Measurements from ENCODE around the gene UCP1. TPM values are rescaled to one million over a fixed set of nuclear protein-coding genes. Genes with fewer than 3 reads are reported as not detected.

UCP1 gene
- total RNA-seq, 1 donor from 2014 or later = not detected

Other genes starting within 250 kb of the UCP1 start
- gene SCOC, start 195.3 kb downstream of the UCP1 start, total RNA-seq = 45.4 TPM
- gene CLGN, start 141.3 kb downstream of the UCP1 start, total RNA-seq = 0.93 TPM
- not detected for gene MGAT4D, start 70.7 kb downstream of the UCP1 start, total RNA-seq
- 19.3 TPM for gene ELMOD2, start 44.8 kb downstream of the UCP1 start, total RNA-seq
- gene TBC1D9, start 187.4 kb upstream of the UCP1 start, total RNA-seq = 39.5 TPM

Measured in upper lobe of right lung (tissue), 1 donor.